ENCODE results near the gene SZT2. TPM values are rescaled to one million over a fixed set of nuclear protein-coding genes. Genes with fewer than 3 reads are reported as not detected.

The SZT2 gene
- total RNA-seq, 1 donor from 2014 or later, result 11.0 TPM

DNA sequence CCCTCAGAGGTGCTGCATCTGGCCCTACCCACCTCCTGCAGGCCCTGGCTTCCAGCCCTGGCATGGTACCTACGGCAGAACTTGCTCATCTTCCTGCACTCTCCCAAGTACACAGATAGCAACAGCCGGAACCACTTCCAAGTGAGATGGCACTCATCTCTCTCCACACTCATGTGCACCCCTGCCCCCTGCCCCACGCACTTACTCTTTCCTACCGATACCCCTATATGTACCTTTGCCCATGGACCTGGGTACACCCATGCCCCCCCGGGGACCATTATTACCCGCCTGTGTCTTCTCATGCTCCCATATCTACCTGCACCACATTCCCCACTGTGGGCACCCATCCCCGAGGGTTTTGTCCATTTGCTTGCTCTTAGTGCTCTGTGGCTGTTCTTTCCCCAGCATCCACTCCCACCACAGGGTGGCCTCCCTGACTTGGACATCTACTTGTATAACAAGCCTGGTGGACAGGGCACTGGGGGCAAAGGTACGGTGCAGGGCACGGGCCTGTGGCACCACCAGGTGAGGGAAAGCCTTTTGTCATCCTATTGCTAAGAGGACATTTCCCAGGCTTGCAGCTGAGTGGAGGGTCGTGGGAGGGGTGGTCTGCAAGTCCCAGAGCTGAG is 49.4 kb downstream of the SZT2 start:
- no peak overlapping the region for H2AFZ ChIP-seq (replicated peaks)
- no peaks in the 10 kb centered on the region for H3K9me3 Mint-ChIP-seq
- no peak overlapping the region for H3K4me2 ChIP-seq
- H4K20me1 ChIP-seq (ENCODE audit: low read depth), result no peaks in the 10 kb centered on the region
- TF ChIP-seq, protein P1, sequence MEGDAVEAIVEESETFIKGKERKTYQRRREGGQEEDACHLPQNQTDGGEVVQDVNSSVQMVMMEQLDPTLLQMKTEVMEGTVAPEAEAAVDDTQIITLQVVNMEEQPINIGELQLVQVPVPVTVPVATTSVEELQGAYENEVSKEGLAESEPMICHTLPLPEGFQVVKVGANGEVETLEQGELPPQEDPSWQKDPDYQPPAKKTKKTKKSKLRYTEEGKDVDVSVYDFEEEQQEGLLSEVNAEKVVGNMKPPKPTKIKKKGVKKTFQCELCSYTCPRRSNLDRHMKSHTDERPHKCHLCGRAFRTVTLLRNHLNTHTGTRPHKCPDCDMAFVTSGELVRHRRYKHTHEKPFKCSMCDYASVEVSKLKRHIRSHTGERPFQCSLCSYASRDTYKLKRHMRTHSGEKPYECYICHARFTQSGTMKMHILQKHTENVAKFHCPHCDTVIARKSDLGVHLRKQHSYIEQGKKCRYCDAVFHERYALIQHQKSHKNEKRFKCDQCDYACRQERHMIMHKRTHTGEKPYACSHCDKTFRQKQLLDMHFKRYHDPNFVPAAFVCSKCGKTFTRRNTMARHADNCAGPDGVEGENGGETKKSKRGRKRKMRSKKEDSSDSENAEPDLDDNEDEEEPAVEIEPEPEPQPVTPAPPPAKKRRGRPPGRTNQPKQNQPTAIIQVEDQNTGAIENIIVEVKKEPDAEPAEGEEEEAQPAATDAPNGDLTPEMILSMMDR (IDR thresholded peaks at IDR 0.05), result no peak
- TF ChIP-seq EZH2phosphoT487 (IDR thresholded peaks at IDR 0.05), result no peak
- TF ChIP-seq EZH2 (IDR thresholded peaks at IDR 0.05), result no peak
- no peaks in the 10 kb centered on the region for H3K36me3 ChIP-seq
- no peak overlapping the region for H3K27ac Mint-ChIP-seq
- no peaks in the 10 kb centered on the region for H3K9me3 ChIP-seq (ENCODE audit: low read depth)
- H3K4me3 Mint-ChIP-seq, result no peak overlapping the region
- DNase-seq (ENCODE audit: low spot score), result no peak
- peaks cover 5% of the 10 kb centered on the region for H3K27me3 Mint-ChIP-seq (ENCODE audit: insufficient read depth, low read depth)
- no peak overlapping the region for H3K9ac ChIP-seq
- H3K4me1 ChIP-seq, result no peaks in the 10 kb centered on the region
- no peaks in the 10 kb centered on the region for H3K79me2 ChIP-seq (ENCODE audit: low read depth)
- H3K27ac ChIP-seq, result no peak overlapping the region
- no peak overlapping the region for H3K4me3 ChIP-seq
- H3F3A ChIP-seq (ENCODE audit: low read depth), result no peaks in the 10 kb centered on the region
- H3K36me3 Mint-ChIP-seq, result peaks cover 24% of the 10 kb centered on the region
- no peaks in the 10 kb centered on the region for H3K27me3 ChIP-seq
- peaks cover 33% of the 10 kb centered on the region for H3K4me1 Mint-ChIP-seq

DNA sequence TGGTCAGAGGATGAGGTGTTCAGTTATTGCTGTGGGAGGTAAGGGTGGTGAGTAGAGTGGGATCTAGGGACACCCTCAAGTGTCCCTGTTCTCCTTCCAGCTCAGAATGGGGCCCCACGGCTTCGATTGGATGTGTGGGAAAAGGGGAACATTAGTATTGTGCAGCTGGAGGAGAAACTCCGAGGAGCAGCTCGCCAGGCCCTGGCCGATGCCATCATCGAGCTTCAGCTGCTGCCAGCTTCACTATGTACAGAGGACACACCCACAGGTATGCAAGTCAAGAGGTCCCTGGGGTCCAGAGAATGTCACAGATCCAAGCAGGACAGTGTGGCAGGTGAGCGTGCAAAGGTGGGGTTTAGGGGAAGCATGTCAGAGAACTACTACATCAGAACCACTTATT is 50.1 kb downstream of the SZT2 start:
- H3K4me2 ChIP-seq, result no peak overlapping the region
- Mint-ChIP-seq H3K4me3 (no peak overlapping the region), H3K36me3 (peaks cover 24% of the 10 kb centered on the region), H3K9me3 (no peaks in the 10 kb centered on the region), H3K4me1 (peaks cover 38% of the 10 kb centered on the region), H3K27ac (no peak overlapping the region), H3K27me3 (ENCODE audit: insufficient read depth, low read depth) (peaks cover 5% of the 10 kb centered on the region)
- no peaks in the 10 kb centered on the region for H3K79me2 ChIP-seq (ENCODE audit: low read depth)
- H3K27me3 ChIP-seq, result no peaks in the 10 kb centered on the region
- H4K20me1 ChIP-seq (ENCODE audit: low read depth), result peaks cover 3% of the 10 kb centered on the region
- H3K9ac ChIP-seq, result no peak overlapping the region
- H3K4me1 ChIP-seq, result peaks cover 2% of the 10 kb centered on the region
- TF ChIP-seq, protein P1 (IDR thresholded peaks at IDR 0.05), result no peak
- no peak for TF ChIP-seq EZH2 (IDR thresholded peaks at IDR 0.05)
- no peak for TF ChIP-seq EZH2phosphoT487 (IDR thresholded peaks at IDR 0.05)
- no peak overlapping the region for H3K27ac ChIP-seq
- no peak overlapping the region for H3K4me3 ChIP-seq
- no peaks in the 10 kb centered on the region for H3K9me3 ChIP-seq (ENCODE audit: low read depth)
- no peak overlapping the region for H2AFZ ChIP-seq (replicated peaks)
- H3K36me3 ChIP-seq, result no peaks in the 10 kb centered on the region
- no peak for DNase-seq (ENCODE audit: low spot score)
- H3F3A ChIP-seq (ENCODE audit: low read depth), result no peaks in the 10 kb centered on the region

DNA sequence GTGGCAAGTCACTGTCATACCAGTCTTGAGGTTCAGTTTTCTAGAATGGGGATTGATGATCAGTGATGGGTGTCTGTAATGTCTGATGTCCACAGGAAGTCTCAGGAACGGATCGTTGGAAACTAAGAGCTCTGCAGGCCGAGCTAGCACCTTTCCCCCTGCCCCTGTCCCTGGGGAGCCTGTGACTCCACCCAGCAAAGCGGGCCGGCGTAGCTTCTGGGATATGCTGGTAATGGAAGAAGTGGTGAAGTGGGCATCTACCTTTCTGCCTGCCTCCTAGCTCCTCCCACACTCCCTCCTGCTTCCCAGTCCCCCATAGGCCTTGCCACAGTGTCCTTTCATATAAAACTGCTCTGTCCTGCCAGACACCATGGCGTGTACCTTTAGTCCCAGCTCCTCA is 50.7 kb downstream of the SZT2 start:
- Histone ChIP-seq H3K27me3 (no peaks in the 10 kb centered on the region), H3K36me3 (no peaks in the 10 kb centered on the region), H3K27ac (no peak overlapping the region), H3K9me3 (ENCODE audit: low read depth) (no peaks in the 10 kb centered on the region), H3F3A (ENCODE audit: low read depth) (no peaks in the 10 kb centered on the region), H3K4me2 (no peak overlapping the region), H3K4me1 (peaks cover 5% of the 10 kb centered on the region), H3K79me2 (ENCODE audit: low read depth) (no peaks in the 10 kb centered on the region), H2AFZ (replicated peaks) (no peak overlapping the region), H4K20me1 (ENCODE audit: low read depth) (peaks cover 3% of the 10 kb centered on the region), H3K4me3 (no peak overlapping the region), H3K9ac (no peak overlapping the region)
- Mint-ChIP-seq H3K4me1 (peaks cover 38% of the 10 kb centered on the region), H3K4me3 (no peak overlapping the region), H3K27me3 (ENCODE audit: insufficient read depth, low read depth) (peaks cover 5% of the 10 kb centered on the region), H3K36me3 (peaks cover 25% of the 10 kb centered on the region), H3K27ac (no peak overlapping the region), H3K9me3 (no peaks in the 10 kb centered on the region)
- no peak for TF ChIP-seq EZH2phosphoT487 (IDR thresholded peaks at IDR 0.05)
- TF ChIP-seq, protein P1 (IDR thresholded peaks at IDR 0.05), result no peak
- no peak for TF ChIP-seq EZH2 (IDR thresholded peaks at IDR 0.05)
- no peak for DNase-seq (ENCODE audit: low spot score)
